ENCODE measurements around the gene PALLD.

- TF ChIP-seq EZH2 (IDR thresholded peaks at IDR 0.05): no peak
- no peak for TF ChIP-seq POLR2AphosphoS5 (IDR thresholded peaks at IDR 0.05; ENCODE audit: borderline replicate concordance, low read depth, low read length)
Measured at GRCh38 chr4:168925789-168926490, 429.1 kb downstream of the PALLD start.

Measured in SK-N-MC (cell line).